Stimulated activated naive CD4-positive, alpha-beta T cell treated with Interleukin-2 at 50 U/mL for 16 hours (primary cell): Measurements from ENCODE around the gene DAGLB.
"Not testable (repeated sequence)": the region's sequence is repeated elsewhere in the genome, so short reads cannot be mapped to it uniquely, and the experiment has no call there.

ENCODE experiments used
- DNase-seq: peaks from one replicate; lab custom pipeline; 2025; lab: John Stamatoyannopoulos, UW

The DAGLB gene

GRCh38 chr7:6430974-6431373 lies 16.8 kb downstream of the DAGLB start:
- no peak for DNase-seq

GRCh38 chr7:6430271-6430940 lies 17.3 kb downstream of the DAGLB start:
- no peak for DNase-seq

DNA sequence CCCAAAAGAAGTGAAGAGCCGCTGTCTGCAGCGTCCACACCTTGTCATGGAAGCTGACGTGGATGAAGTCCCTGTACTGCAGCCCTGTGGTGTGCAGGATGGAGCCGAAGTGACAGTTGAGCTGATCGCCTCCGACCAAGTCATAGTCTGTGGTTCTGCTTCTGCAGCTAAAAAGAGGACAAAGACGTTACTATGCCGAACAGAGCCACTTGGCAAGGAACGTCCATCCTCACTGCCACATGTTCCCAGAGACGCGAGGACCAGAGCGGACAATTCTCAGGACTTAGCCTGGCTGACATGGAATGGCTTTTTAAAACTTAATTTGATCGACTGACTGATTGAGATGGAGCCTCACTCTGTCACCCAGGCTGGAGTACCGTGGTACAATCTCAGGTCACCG lies 21.8 kb downstream of the DAGLB start:
- no peak for DNase-seq

DNA sequence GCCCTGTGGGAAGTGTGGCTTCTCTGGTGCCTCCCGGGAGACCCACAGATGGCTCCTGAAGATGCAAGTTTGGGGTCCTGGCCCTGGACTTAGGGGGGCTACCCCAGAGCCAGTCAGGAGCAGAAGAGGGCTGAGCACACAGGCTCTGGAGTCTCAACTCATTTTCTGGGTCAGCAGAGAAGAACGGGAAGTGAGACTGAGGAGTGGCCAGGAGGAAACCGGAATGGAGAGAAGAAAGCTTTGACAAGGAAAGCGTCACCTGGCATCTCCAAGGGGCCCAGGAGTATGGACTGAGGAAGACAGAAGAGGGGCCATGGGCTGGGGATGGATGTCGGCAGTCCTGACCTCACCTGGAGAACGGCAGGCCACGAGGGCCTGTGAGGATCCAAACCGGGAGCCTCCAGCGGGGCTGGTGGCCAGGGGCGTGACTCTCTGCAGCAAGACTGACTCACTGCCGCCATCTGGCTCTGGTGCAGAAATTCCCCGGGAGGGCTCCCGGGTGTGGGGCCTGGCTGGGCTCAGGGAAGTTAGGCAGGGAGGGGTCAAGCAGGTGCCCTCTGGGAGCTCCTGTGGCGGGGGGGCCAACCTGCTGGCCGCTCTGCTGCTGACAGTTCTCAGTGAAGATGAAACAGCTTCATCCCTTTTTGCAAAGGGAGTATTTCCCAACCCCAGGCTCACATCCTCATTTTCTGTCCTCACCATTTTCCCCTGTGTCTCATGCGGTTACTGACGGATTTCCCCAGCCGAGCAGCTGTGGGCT lies 23.6 kb downstream of the DAGLB start:
- no peak for DNase-seq

DNA sequence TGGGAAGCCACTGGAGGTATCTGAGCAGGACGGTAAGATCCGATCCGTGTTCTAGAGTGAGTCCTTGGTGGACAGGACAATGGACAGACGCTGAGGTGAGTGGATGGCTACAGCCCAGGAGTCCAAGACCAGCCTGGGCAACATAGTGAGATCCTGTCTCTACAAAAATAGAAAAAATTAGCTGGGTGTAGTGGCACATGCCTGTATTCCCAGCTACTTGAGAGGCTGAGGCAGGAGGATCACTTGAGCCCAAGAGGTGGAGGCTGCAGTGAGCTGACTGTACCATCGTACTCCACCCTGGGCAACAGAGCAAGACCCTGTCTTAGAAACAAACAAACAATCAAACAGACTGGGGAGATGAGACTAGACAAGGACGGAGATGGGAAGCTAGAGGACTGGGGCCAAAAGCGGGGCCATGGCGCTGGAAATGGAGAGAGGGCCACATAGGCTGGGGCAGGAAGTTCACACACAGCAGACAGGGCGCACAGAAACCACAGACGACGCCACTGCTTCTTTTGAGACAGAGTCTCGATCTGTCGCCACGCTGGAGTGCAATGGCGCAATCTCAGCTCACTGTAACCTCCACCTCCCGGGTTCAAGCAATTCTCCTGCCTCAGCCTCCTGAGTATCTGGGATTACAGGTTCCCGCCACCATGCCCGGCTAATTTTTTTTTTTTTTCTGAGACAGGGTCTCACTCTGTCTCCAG lies 24.7 kb downstream of the DAGLB start:
- no peak for DNase-seq

GRCh38 chr7:6422095-6422494 lies 25.7 kb downstream of the DAGLB start:
- DNase-seq: no peak

GRCh38 chr7:6420680-6421079 lies 27.1 kb downstream of the DAGLB start:
- no peak for DNase-seq

DNA sequence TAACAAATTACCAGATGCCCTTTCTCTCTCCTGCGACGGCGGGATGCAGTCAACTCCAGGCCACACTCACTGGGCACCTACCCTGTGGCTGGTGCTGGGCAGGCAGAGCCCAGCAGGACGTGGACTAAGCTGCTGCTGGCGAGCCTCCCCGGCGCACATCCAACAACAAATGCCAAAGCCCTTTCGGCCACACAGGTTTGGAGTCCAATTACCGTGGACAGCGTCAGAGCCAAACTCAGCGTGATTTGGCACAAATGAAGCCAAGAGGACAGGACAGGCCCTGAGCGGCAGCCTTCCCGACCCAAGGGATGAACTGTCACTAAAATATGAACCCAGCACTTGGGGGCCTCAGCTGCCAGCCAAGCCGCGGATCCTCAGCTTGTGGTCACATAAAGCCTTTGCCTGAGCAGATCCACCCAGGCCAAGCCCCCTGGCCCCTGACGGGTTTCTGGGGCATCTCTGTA lies 28.4 kb downstream of the DAGLB start:
- no peak for DNase-seq

- no peak for DNase-seq
These were observed 30.3 kb downstream of the DAGLB start for GRCh38 chr7:6417408-6417807.

GRCh38 chr7:6416516-6417145 lies 31.1 kb downstream of the DAGLB start:
- DNase-seq: no peak

DNA sequence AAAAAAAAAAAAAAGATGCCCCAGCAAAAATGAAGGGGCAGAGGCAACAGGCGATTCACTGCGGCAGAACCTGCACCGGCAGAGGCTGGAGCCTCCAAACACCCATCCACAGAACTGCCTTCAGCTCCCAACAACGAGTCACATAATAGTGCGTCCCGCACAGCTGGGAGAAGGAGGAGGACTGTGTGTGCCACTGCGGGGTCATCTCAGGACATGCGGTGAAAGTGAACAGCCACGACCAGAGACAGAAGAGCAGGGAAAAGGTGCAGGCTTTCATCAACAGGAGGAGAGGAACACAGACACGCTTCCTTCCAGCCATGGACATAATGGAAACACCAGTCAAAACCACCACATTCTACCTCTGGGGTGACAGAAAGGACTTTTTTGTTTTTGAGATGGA lies 34.1 kb downstream of the DAGLB start:
- DNase-seq: no peak

- DNase-seq: no peak
These were observed 37.6 kb downstream of the DAGLB start for GRCh38 chr7:6409944-6410693.

DNA sequence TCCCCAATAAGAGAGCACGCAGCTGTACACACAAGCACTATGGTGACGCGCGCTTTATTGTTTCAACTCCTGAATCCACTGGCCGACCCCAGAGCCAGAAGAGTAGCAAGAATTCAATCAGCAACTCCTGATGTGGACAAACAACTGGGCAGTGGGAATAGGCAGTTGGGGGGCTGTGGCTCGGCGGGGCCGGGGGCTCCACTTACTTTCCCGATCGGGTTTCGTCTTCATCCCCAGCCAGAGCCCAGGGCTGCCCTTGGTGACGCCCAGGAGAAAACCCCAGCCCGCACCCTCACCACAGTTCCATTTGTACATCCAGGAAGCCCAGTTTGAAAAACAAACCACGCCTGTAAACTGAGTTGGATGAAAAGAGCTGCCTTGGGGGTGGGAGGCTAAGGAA lies 38.7 kb downstream of the DAGLB start:
- no peak for DNase-seq

DNA sequence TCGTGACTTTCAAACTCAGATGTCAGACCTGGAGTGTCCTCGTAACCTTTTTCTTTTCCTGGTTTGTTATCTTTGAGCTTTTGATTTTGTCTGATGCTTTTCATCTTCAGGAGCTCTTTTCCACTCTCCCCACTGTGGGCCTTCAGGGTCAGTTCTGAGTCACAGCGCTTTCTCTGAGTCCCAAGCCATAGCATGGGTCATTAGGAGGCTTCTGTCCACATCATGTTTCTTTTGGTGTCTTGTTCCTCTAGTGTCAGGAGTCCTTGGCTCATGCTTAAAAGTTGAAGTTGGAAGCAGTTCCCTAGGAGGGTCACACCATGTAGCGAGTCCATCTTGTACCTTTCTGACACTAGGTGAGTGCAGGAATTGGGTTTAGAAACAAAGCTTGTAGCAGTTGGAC lies 40.3 kb downstream of the DAGLB start:
- DNase-seq: no peak

GRCh38 chr7:6406121-6406520 lies 41.6 kb downstream of the DAGLB start:
- DNase-seq: no peak

DNA sequence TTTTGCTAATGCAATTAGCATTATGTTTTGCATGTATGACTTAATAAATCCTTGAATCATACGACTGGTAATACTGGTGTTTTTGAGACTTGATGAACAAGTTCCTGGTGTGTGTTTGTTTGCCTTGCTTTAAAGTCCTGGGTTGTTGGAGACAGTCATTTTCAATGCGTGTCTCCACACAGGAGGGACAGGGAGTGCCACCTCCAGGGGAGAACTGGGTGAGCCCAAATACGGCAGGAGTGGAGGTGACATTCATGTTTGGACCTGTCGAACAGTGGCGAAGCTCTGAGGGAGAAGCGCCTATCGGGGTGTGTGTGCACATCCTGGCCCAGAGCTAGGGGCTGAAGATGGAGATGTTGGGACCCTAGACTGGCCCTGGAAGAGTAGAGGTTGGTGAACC lies 43.8 kb downstream of the DAGLB start:
- DNase-seq: no peak

- DNase-seq: no peak
These were observed 45.0 kb downstream of the DAGLB start for GRCh38 chr7:6402741-6403140.

DNA sequence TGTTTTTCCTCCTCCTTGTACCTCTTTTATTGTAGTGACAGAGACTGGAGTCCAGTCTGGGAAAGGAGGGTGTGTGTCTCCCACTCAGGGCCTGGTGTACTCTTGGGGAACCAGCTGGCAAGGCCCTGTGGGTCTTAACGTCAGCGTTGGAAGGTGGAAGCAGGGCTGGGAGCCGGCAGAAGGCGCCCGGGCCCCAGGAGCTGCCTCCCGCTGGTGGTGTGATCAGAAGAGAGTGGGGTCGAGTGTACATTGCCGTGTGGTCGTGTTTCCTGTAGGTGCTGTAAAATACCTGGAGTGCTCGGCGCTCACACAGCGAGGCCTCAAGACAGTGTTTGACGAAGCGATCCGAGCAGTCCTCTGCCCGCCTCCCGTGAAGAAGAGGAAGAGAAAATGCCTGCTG lies 45.7 kb downstream of the DAGLB start:
- no peak for DNase-seq

GRCh38 chr7:6401536-6401935 lies 46.2 kb downstream of the DAGLB start:
- no peak for DNase-seq

- DNase-seq: not testable (repeated sequence)
These were observed 47.3 kb downstream of the DAGLB start for GRCh38 chr7:6400243-6401105.

GRCh38 chr7:6399351-6399750 lies 48.4 kb downstream of the DAGLB start:
- DNase-seq: no peak
